Colonic mucosa (tissue), 4 donors: ENCODE measurements around the gene MBTPS2. TPM values are rescaled to one million over a fixed set of nuclear protein-coding genes. Genes with fewer than 3 reads are reported as not detected.

ENCODE experiments used
- DNase-seq: peaks from one replicate; pipeline ENCODE4 v3.0.0-alpha.2; 2020
- H3K27ac ChIP-seq: fragments of 200-600 bp; one replicate; pipeline ENCODE4 v1.8.0; 2021
- H3K27me3 ChIP-seq: fragments of 200-600 bp; one replicate; pipeline ENCODE4 v1.8.0; 2021
- H3K36me3 ChIP-seq: fragments of 200-600 bp; one replicate; pipeline ENCODE4 v1.8.0; 2021
- H3K4me1 ChIP-seq: fragments of 200-600 bp; one replicate; pipeline ENCODE4 v1.8.0; 2021; ENCODE audit warnings: mild to moderate bottlenecking
- H3K4me3 ChIP-seq: fragments of 200-600 bp; one replicate; pipeline ENCODE4 v1.8.0; 2021
- H3K9ac ChIP-seq, 2 donors: one replicate each; pipeline ENCODE4 v1.7.0; 2013; ENCODE audit warnings: control low read depth in 2 of 2, low read depth in 2 of 2, low read length in 2 of 2
- H3K9me3 ChIP-seq: fragments of 200-600 bp; one replicate; pipeline ENCODE4 v1.8.0; 2021
- CTCF ChIP-seq: fragments of 200-600 bp; IDR thresholded peaks from one replicate; pipeline ENCODE4 v1.8.0; 2022; ENCODE audit warnings: antibody characterized with exemption, mild to moderate bottlenecking
- intact Hi-C: fragments of 100-400 bp; cut with DNase I; formaldehyde crosslinking; loops from one replicate; pipeline ENCODE4 v1.14.1; 2022
- total RNA-seq, 2 donors: library from RNA; stranded (reverse); fragmentation: NEBNext Ultra II Directional in 1 of 2; extraction: Animal tissue kit (Norgen Biotek cat#: 25700) in 1 of 2; gene quantifications; one replicate each; pipeline ENCODE4 v1.2.1, GENCODE V29; 2021
- donor health status: healthy.
- donor health status: DM: no; HTN: no; CAD: no.
- donor health status: DM: no; HTN: no; CAD: no.

MBTPS2 gene
- total RNA-seq, 2 donors from 2014 or later = 8.3 to 8.8 TPM

DNA sequence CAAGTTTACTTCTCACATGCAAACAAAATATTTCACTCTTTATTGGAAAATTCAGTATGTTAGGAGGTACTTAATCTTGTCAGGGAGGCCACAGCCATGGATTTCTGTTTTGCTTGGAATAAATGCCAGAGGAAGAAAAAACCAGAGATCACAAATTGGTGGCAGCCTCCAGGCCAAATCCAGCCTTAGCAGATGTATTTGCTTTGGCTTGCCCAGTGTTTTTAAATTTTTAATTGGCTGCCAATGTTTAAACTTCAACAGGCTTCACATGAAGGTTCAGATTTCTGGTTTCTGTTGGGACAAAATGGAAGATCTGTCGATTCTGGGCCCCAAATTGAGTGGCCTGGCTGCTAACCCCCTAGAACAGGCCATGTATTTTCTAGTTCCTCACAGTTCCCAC is 35.6 kb downstream of the MBTPS2 start:
- intact Hi-C loops = no loop called here
- no peaks in the 10 kb centered on the region for H3K9me3 ChIP-seq
- no peak overlapping the region for H3K9ac ChIP-seq
- no peaks in the 10 kb centered on the region for H3K36me3 ChIP-seq
- H3K27ac ChIP-seq = no peak overlapping the region
- H3K4me1 ChIP-seq = no peaks in the 10 kb centered on the region
- no peak overlapping the region for H3K4me3 ChIP-seq
- no peaks in the 10 kb centered on the region for H3K27me3 ChIP-seq
- no peak for DNase-seq
- no peak for TF ChIP-seq CTCF

DNA sequence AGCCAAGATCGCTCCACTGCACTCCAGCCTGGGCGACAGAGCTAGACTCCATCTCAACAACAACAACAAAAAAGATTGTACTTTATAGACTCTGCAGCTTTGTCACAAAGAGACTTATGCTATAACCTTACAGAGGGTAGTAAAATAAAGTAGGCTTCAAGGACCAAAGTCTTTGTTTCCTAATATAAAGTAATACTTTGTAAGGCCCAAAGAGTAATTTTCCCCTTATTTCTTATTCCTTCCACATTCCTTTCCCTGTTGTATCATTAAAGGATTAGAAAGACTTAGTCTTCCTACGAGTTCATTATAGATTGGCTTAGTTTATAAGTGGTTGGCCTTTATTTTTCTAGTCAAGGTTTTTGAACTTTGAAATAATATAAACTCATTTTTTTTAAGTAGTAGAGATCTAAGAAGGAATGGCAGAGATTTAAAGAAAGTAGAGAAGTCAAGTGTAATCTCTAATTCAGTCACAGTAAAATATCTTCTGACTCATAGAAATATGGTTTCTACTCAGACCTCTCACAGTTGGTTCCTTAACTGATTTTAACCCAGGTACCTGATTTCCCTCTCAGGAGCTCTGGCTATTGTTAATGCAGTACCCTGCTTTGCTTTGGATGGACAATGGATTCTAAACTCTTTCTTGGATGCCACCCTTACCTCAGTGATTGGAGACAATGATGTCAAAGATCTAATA is 42.6 kb downstream of the MBTPS2 start:
- H3K4me1 ChIP-seq = no peaks in the 10 kb centered on the region
- H3K4me3 ChIP-seq = no peak overlapping the region
- no peaks in the 10 kb centered on the region for H3K36me3 ChIP-seq
- H3K27ac ChIP-seq = no peak overlapping the region
- intact Hi-C loops = no loop called here
- no peak for TF ChIP-seq CTCF
- no peak for DNase-seq
- H3K9me3 ChIP-seq = no peaks in the 10 kb centered on the region
- no peaks in the 10 kb centered on the region for H3K27me3 ChIP-seq
- H3K9ac ChIP-seq = no peak overlapping the region

DNA sequence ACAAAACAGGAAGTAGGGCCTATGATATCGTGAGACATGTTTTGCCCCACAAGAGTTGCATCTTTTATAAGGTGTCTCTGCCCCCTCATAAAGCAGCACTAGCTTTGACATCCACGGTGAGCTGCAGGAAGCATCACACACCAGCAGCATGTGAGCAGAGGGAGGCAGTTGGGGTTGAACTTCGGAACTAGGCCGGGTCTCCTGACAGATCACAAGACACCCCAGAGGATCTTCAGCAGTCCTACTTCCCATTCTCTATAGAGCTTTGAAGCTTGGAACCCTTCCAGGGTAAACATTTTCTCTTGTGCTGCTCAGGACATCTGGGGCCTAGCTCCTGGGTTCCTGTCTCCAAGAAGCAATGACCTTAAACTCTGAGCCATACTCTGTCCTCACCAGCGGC is 43.8 kb downstream of the MBTPS2 start:
- Histone ChIP-seq H3K27me3 (no peaks in the 10 kb centered on the region), H3K9me3 (no peaks in the 10 kb centered on the region), H3K4me3 (no peak overlapping the region), H3K4me1 (no peaks in the 10 kb centered on the region), H3K27ac (no peak overlapping the region), H3K9ac (no peak overlapping the region), H3K36me3 (no peaks in the 10 kb centered on the region)
- TF ChIP-seq CTCF = no peak
- DNase-seq = peak; percentile 21
- intact Hi-C loops = no loop called here

DNA sequence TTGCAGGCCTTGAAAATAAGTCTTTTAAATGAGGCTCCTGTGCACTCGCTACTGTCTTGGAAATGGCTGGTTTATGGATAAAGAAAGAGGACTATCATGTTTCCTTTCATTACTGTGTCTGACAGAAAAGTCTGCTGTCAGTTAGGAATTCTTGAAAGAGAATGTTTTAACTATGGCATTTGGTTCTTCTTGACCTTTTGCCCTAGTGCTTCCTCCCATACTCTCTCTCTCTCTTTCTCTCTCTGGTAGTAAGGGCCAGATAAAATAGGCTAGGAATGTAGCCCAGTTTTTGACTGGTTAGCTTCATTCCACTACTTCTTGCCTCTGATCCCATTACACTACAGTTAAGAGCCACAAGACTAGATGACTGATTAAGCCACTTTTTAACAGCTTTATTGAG is 46.2 kb downstream of the MBTPS2 start:
- no peaks in the 10 kb centered on the region for H3K4me1 ChIP-seq
- TF ChIP-seq CTCF = no peak
- H3K36me3 ChIP-seq = no peaks in the 10 kb centered on the region
- no peak overlapping the region for H3K27ac ChIP-seq
- no peaks in the 10 kb centered on the region for H3K27me3 ChIP-seq
- no peak for DNase-seq
- H3K9ac ChIP-seq = no peak overlapping the region
- no peaks in the 10 kb centered on the region for H3K9me3 ChIP-seq
- intact Hi-C loops = no loop called here
- no peak overlapping the region for H3K4me3 ChIP-seq

DNA sequence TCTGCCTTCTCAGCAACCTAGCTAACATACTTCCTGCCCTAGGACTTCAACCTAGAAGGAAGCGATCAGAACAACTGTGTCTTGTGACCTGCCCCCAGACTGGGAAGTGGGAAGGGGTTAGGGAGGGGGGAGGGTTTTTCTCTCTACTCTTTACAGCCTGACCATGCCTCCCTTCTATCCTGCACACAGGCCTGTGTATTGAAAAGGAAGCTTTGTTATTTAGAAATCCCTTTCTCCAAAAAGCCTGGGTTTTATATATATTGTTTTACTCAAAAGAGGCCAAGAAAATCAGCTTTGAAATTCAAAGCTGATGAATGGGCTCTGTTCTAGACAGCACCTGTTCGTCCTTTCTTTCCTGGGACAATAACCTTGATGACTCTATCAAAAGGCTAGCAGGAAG is 65.9 kb downstream of the MBTPS2 start:
- H3K4me1 ChIP-seq = no peaks in the 10 kb centered on the region
- DNase-seq = no peak
- H3K9ac ChIP-seq = no peak overlapping the region
- no peak overlapping the region for H3K4me3 ChIP-seq
- H3K27me3 ChIP-seq = no peaks in the 10 kb centered on the region
- no peak for TF ChIP-seq CTCF
- no peak overlapping the region for H3K27ac ChIP-seq
- H3K9me3 ChIP-seq = no peaks in the 10 kb centered on the region
- intact Hi-C loops = no loop called here
- H3K36me3 ChIP-seq = no peaks in the 10 kb centered on the region
